Colon (tissue), 2 donors: ENCODE measurements around the gene PARD6G.
"Not testable (repeated sequence)": the region's sequence is repeated elsewhere in the genome, so short reads cannot be mapped to it uniquely, and the experiment has no call there.

Experiments
- FAIRE-seq: peaks from 2 replicates; lab custom pipeline; 2012; peaks lifted over from hg19 to GRCh38; lab: Jason Lieb, UNC
- donor health status: control.
- donor health status: control.

Gene PARD6G

DNA sequence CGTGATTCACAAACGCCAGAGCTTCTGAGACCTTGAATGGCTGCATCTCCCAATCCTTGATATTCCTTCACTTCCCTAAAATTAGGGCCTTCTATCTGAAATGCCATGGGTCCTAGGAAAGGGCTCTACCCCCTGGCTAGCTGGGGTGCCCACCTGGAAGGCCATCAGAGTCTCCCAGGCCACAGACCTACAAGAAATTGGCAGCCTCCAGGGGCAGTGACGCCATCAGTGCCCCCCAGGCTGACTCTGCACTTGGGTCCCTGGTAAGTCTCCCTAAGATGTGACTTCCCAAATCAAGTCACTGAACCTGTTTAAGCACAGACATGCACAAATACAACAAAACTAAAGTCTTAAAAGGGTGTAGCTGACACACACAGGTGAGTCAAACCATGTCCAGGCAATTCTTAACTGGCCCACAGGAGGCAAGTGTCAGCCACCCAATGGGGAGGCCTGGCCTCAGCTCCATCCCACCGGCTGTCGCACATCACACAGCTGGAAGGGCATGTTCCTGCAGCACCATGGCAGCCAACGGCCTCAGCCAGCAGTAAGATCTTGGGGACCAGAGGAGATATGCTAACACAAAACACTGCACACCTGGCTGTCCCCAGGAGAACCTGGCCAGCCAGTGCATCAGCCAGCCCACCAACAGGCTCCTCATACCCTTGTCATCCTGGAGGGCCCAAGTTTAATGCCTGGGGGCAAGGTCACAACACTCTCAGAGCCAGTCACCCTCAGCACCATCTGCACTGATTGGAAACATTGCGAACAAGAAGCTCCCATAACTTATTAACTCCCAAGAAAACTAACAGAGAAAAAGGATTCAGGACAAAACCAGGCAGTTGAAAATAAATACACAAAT is 5.2 kb downstream of the PARD6G start:
- FAIRE-seq: no peak

GRCh38 chr18:80239830-80240229 is 7.5 kb downstream of the PARD6G start:
- FAIRE-seq: no peak

DNA sequence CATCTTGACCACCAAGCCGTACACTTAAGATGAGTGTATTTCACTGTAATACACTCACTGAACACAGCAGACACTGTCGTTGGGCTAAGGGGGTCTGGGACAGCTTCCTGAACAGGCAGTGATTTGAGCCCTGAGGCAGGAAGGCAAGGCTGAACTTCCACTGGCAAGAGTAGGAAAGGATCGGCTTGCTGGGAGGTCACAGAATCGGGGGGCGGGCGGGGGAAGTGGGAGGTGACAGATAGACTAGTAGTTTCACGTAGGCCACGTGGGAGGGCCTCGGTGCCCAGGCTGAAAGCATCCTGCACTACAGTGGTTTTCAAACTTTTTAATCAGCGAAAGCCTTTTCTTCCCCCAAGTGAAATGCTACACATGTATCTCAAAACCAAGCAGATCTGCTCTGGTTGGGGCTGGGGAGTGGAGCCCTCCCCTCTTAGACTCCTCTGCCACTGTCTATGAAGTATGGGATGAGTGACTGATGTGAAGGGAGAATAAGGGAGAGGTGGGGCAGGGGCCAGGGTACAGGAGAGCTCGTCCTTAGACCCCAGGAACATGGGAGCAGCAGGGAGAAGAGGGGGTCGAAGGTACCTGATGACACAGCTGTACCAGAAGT is 8.6 kb downstream of the PARD6G start:
- no peak for FAIRE-seq

DNA sequence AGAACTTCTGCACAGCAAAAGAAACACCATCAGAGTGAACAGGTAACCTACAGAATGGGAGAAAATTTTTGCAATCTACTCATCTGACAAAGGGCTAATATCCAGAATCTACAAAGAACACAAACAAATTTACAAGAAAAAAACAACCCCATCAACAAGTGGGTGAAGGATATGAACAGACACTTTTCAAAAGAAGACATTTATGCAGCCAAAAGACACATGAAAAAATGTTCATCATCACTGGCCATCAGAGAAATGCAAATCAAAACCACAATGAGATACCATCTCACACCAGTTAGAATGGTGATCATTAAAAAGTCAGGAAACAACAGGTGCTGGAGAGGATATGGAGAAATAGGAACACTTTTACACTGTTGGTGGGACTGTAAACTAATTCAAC is 9.8 kb downstream of the PARD6G start:
- FAIRE-seq: not testable (repeated sequence)

DNA sequence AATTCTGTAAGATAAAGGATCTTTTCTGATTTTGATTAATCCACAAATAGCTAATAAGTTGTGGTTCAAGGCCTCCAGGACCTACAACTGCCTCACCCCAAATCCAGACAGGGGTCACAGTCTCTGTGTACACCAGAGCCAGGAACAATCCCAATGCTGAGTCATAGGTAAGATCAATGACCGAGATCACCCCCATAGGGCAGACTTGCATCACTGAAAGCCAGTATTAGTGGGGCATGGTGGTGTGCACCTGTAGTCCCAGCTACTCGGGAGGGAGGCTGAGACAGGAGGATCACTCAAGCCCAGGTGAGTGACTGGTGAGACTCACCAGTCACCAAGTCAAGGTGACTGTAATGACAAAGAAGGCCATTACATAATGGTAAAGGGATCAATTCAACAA is 12.9 kb downstream of the PARD6G start:
- FAIRE-seq: no peak

- FAIRE-seq: no peak
Measured at GRCh38 chr18:80233899-80234298, 13.4 kb downstream of the PARD6G start.

DNA sequence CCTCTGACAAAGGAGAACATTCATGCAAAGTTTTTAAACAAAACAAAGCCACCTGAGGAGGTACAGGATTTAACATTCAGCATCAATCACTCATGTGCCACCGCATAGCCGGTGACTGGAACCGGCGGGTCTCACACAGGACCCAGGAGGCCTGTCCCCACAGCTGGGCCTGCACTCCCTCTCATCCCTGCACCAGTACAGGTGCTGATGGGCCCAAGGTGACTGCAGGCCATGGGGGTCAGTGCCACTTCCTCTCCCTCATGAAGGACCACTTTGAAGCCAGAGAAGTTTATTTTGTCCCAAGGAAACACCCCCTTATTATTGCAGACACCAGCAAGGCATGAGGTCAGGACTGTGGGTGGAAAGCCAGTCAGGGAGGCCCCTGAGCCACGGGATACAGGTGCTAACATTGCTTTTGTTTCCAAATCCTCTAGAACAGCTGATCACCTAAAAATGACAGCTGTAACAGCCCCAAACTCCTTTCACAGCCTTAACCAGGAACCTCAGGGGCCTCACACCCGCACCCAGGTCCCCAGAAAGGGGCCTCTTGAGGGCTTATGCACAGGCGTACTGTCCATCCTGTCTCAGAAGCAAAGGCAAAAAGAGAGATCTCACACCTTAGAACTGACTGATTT is 14.0 kb downstream of the PARD6G start:
- FAIRE-seq: no peak

DNA sequence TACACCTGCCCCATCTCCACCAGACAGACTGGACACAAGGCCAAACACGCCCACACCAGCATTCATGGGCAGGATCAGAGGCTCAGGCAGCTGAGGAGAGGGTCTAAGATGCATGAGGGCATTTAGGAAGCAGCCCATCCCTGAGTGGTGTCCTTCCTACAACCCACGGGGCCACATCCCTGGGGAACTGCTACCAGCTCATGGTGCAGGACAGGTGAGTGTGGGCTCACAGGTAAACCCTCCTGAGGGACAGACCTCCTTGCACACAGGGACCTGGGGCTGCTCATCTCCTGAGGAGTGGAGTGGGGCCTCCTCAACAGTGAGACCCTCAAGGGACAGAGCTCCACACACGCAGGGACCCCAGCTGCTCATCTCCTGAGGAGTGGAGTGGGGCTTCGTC is 14.6 kb downstream of the PARD6G start:
- no peak for FAIRE-seq

DNA sequence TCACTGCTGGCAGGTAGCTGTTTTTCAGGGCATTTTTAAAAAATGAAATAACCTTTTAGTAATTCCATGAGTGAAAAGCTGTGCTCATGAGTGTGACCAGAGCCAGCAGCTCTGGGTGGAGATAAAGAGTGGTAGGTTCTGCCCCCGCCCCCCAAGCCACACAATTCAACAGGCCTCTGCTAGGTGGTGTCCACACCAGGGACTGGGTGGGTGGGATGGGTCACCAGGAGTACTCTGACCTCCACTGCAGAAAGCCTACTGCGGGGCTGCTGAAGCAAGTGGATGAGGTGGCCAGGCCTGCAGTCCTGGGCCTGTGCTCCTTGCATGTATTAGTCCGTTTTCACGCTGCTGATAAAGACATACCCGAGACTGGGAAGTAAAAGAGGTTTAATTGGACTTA is 15.3 kb downstream of the PARD6G start:
- FAIRE-seq: no peak

DNA sequence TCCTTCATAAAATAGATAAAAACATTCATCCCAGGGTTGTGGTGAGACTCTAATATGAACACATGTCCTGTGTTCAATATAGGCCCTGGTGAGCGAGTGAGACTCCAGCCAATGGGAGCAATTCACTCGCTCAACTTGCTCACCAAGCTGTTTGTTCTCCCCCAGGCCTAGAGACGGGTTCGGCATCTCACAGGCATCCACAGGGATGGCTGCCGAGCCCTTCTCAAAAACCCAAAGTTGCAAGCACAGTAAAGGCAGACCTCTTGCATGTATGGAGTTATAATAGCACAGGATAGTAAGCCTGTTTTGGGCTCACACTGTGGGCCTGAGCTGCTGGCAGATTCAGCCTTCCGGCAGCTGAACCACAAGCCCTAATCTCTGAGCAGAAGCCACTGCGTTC is 15.7 kb downstream of the PARD6G start:
- FAIRE-seq: no peak

GRCh38 chr18:80231151-80231550 is 16.2 kb downstream of the PARD6G start:
- FAIRE-seq: no peak

- FAIRE-seq: no peak
Measured at GRCh38 chr18:80229766-80230745, 17.3 kb downstream of the PARD6G start.

- FAIRE-seq: no peak
Measured at GRCh38 chr18:80229363-80229762, 18.0 kb downstream of the PARD6G start.

DNA sequence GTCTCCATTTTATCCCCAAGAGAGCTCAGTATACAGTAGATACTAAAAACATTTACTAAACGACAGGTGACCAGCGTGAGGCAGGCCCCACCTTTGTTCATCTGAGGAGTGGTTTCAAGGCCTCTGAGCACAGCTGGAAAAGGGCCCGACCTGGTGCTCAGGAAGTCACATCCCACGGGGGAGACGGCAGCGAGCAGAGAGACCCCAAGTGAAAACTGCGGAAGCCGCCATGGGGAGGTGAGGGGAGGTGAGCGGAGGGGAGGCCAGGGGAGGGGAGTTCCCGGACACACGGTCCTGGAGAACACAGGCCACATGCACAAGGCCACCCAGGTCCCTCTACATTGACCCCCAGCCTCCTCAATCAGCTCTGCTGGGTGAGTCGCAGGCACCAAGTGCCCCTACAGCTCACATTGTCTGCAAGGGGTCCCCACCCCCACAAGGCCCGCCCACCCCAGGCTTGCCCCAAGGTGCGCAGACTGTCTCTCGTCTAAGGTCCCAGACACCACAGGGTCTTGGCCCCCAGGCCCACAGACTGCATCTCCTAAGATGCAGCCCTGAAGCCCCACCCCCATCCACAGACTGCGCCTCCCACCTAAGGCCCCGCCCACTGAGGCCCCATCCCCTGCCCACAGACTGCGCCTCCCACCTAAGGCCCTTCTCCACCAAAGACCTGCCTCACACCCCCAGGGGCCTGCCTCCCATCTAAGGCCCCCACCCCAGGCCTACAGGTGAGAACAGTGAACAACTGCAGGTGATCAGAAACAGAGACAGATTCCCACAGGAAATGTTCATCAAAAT is 19.1 kb downstream of the PARD6G start:
- FAIRE-seq: no peak

DNA sequence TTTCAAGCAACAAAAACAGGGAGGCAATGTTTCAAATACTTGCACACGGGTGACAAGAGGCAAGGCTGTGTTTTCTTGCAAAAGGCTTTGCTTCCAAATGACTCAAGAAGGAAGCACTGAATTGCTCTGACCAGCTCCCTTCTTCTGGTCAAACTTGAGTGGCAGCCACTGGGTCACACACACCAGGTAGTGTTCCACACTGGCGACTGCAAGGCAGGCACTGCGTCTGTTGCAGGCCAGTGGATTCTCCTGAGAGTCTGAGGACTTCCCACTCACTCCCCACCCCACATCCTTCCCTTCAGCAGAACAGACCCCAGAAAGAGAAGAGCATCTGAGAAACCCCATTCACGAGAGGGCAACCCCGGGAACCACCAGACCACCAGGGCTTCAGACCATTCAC is 19.8 kb downstream of the PARD6G start:
- FAIRE-seq: no peak

DNA sequence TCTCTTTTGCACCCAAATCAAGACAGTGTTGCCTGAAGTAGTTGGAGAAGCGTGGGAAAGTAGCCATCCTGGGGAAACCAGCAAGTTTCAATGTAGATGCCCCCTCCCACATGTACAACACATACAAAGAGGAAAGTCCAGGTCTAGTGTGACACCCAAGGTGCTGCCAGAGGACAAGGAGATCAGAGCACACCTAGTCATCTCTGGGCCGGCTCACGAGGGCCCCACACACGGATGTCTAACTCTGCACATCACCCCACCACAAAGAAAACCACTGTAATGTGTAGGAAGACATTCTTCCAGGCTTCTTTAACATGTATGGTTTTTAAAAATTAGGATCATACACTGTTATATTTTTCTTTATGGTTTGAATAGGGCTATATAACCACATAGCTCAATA is 21.6 kb downstream of the PARD6G start:
- no peak for FAIRE-seq

DNA sequence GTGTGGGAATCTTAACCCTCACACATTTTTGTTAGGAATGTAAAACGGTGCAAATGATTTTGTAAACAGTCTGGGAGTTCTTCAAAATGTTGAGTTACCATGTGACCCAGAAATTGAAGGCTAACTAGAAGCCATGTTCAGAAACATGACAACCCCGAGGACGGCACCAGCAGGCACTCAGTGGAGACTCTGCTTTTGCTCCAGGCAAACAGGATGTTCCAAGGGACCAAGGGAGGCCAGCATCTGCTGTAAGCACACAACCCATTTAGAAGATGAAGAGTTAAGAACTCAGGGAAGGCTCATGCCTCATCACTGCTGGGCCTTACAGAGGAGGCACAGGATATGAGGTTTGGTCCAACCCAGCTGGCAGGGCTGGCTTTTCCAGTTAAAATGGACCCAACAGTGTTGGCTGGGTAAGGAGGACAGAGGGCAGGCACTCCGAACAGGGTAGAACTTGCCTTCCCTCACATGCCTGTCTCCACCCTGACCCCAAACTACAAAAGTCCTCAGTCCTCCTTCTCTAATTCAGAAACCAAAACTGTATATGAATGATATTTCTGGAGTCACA is 23.6 kb downstream of the PARD6G start:
- FAIRE-seq: no peak

GRCh38 chr18:80219488-80219887 is 27.8 kb downstream of the PARD6G start:
- FAIRE-seq: not testable (repeated sequence)

DNA sequence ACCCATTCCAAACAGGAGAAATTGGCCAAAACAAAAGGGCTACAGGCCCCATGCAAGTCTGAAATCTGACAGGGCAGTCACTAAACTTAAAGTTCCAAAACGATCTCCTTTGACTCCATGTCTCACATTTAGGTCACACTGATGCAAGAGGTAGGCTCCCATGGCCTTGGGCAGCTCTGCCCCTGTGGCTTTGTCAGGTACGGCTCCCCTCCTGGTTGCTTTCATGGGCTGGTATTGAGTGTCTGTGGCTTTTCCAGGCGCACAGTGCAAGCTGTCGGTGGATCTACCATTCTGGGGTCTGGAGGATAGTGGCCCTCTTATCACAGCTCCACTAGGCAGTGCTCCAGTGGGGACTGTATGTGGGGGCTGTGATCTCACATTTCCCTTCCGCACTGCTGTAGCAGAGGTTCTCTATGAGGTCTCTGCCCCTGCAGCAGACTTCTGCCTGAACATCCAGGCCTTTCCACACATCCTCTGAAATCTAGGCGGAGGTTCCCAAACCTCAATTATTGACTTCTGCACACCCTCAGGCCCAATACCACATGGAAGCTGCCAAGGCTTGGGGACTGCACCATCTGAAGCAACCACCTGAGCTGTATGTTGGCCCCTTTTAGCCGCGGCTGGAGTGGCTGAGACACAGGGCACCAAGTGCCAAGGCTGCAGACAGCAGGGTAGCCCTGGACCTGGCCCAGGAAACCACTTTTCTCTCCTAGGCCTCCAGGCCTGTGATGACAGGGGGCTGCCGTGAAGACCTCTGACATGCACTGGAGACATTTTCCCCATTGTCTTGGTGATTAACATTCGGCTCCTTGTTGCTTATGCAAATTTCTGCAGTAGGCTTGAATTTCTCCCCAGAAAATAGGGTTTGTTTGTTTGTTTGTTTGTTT is 28.7 kb downstream of the PARD6G start:
- no peak for FAIRE-seq

GRCh38 chr18:80213182-80213581 is 34.1 kb downstream of the PARD6G start:
- no peak for FAIRE-seq
